KBM-7 (cell line): ENCODE measurements around the gene OPN1MW3.

ENCODE experiments used
- DNase-seq: peaks from one replicate; pipeline ENCODE4 v3.0.0-alpha.2; 2015
- in situ Hi-C: fragments of 300-500 bp; cut with MboI; formaldehyde crosslinking; loops from 2 replicates; pipeline ENCODE4 v1.14.3; 2020; ENCODE audit warnings: low sequenced_read_pairs, low pct_unique_long_range_greater_than_20kb, mixed read lengths

Gene OPN1MW3

GRCh38 chrX:154320406-154320805 lies 63.0 kb downstream of the OPN1MW3 start:
- DNase-seq: no peak
- in situ Hi-C loops: no loop called here
